ENCODE measurements around the gene PDZD4. TPM values are rescaled to one million over a fixed set of nuclear protein-coding genes. Genes with fewer than 3 reads are reported as not detected.

Gene PDZD4
- total RNA-seq, 1 donor from 2014 or later, result 8.3 TPM

DNA sequence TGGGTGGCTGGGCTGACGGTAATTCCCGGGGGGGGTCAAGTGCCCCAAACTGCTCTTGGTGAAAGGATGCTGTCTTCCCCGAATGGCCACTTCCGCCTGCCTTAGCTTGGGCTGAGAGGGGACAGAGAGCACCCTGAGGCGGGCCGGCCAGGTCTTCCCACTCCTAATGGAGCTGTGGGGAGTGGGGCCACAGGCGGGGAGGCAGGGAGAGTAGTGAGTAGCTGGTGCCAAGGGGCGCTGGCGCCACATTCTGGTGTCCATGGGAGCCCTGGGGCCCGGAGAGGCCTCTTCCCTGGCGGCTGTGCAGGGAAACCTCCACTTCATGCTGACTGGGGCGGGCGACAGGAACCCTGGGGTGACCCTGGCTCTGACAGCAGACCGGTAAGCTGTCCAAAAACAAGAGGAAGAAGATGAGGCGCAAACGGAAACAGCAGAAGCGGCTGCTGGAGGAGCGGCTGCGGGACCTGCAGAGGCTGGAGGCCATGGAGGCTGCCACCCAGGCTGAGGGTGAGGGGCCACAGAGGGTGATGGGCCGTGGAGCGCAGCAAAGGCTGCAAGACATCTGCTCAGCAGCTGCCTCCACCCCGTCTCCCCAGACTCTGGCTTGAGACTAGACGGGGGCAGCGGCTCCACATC is 46.8 kb downstream of the PDZD4 start:
- intact Hi-C loops (cut with DNase I), result no loop called here
- no peak for ATAC-seq
- Histone ChIP-seq H3K27ac (no peak overlapping the region), H3K27me3 (no peaks in the 10 kb centered on the region), H3K4me3 (no peak overlapping the region), H3K4me1 (no peaks in the 10 kb centered on the region), H3K36me3 (peaks cover 8% of the 10 kb centered on the region), H3K9me3 (no peaks in the 10 kb centered on the region)
- TF ChIP-seq, protein P1, sequence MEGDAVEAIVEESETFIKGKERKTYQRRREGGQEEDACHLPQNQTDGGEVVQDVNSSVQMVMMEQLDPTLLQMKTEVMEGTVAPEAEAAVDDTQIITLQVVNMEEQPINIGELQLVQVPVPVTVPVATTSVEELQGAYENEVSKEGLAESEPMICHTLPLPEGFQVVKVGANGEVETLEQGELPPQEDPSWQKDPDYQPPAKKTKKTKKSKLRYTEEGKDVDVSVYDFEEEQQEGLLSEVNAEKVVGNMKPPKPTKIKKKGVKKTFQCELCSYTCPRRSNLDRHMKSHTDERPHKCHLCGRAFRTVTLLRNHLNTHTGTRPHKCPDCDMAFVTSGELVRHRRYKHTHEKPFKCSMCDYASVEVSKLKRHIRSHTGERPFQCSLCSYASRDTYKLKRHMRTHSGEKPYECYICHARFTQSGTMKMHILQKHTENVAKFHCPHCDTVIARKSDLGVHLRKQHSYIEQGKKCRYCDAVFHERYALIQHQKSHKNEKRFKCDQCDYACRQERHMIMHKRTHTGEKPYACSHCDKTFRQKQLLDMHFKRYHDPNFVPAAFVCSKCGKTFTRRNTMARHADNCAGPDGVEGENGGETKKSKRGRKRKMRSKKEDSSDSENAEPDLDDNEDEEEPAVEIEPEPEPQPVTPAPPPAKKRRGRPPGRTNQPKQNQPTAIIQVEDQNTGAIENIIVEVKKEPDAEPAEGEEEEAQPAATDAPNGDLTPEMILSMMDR (IDR thresholded peaks at IDR 0.05), result no peak
- no peak for DNase-seq

DNA sequence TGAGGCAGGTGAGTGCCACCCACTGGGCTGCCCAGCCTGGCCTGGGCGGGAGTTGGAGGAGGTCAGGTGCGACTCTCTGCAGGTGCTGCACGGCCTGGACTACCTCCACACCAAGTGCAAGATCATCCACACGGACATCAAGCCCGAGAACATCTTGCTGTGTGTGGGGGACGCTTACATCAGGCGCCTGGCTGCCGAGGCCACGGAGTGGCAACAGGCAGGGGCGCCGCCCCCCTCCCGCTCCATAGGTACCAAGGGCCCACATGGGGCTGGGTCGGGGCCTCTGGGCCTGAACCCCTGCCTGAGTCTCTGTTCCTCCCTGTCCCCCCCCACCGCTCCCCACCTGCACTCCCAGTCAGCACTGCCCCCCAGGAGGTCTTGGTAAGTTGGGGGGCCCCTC is 47.5 kb downstream of the PDZD4 start:
- ATAC-seq (no peak), DNase-seq (no peak)
- H3K4me1 ChIP-seq, result no peaks in the 10 kb centered on the region
- intact Hi-C loops (cut with DNase I), result no loop called here
- TF ChIP-seq, protein P1 (IDR thresholded peaks at IDR 0.05), result no peak
- H3K36me3 ChIP-seq, result peaks cover 8% of the 10 kb centered on the region
- no peaks in the 10 kb centered on the region for H3K9me3 ChIP-seq
- no peak overlapping the region for H3K27ac ChIP-seq
- no peaks in the 10 kb centered on the region for H3K27me3 ChIP-seq
- H3K4me3 ChIP-seq, result no peak overlapping the region

GRCh38 chrX:153782313-153782712 is 48.0 kb downstream of the PDZD4 start:
- Histone ChIP-seq H3K36me3 (peaks cover 8% of the 10 kb centered on the region), H3K9me3 (no peaks in the 10 kb centered on the region), H3K27me3 (no peaks in the 10 kb centered on the region), H3K27ac (no peak overlapping the region), H3K4me1 (no peaks in the 10 kb centered on the region), H3K4me3 (no peak overlapping the region)
- TF ChIP-seq, protein P1 (IDR thresholded peaks at IDR 0.05), result no peak
- DNase-seq, result no peak
- ATAC-seq, result no peak
- intact Hi-C loops (cut with DNase I), result no loop called here

- no peak for DNase-seq
- H3K9me3 ChIP-seq, result no peaks in the 10 kb centered on the region
- H3K27ac ChIP-seq, result no peak overlapping the region
- H3K4me1 ChIP-seq, result no peaks in the 10 kb centered on the region
- peaks cover 8% of the 10 kb centered on the region for H3K36me3 ChIP-seq
- H3K4me3 ChIP-seq, result no peak overlapping the region
- TF ChIP-seq, protein P1 (IDR thresholded peaks at IDR 0.05), result no peak
- ATAC-seq, result no peak
- intact Hi-C loops (cut with DNase I), result no loop called here
- H3K27me3 ChIP-seq, result no peaks in the 10 kb centered on the region
These were observed 48.8 kb downstream of the PDZD4 start for GRCh38 chrX:153781428-153782047.

DNA sequence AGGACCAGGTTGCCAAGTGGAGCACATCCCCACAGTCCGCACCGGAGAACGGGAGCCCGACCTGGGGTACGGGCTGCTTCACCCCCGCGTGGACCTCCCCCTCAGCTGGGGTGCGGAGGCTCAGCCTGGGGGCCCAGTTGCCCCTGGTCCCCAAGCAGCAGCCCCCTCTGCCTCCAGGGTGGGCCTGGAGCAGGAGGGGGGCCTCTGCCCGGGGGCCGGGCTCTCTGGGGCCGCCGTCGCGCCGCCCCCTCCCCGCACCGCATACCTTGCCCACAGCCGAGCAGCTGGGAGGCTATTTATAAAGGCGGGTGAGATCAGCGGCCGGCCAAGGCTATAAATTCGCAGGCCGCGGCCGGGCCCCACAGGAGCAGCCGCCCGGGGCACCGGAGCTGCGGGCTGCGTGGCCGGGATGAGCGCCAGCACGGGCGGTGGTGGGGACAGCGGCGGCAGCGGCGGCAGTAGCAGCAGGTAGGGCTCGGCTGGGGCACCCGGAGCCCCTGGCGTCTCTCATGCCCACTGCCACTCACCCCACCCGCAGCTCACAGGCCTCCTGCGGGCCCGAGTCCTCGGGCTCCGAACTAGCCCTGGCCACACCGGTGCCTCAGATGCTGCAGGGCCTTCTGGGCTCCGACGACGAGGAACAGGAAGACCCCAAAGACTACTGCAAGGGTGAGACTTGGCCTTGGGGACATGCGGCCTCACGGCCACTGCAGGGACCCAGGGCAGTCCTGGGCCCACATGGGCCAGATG is 49.5 kb downstream of the PDZD4 start, which contains the start of gene SRPK3:
Gene SRPK3 (plus strand): TSS at position 364 of the 750 bp plus-strand sequence. CDS start 46 bp downstream, at position 410.
- no peaks in the 10 kb centered on the region for H3K9me3 ChIP-seq
- H3K4me3 ChIP-seq, result no peak within 1 kb of the TSS
- H3K27ac ChIP-seq, result no peak within 1 kb of the TSS
- no peaks in the 10 kb centered on the region for H3K4me1 ChIP-seq
- peaks cover 5% of the 10 kb centered on the region for H3K36me3 ChIP-seq
- no peak for ATAC-seq
- DNase-seq, result no peak
- H3K27me3 ChIP-seq, result no peaks in the 10 kb centered on the region
- intact Hi-C loops (cut with DNase I), result no loop called here
- TF ChIP-seq, protein P1 (IDR thresholded peaks at IDR 0.05), result no peak
